Measurements from ENCODE around the gene SYCE3.

- TF ChIP-seq CTCF (conservative IDR thresholded peaks at IDR 0.05 in 1 of 2, IDR thresholded peaks at IDR 0.05 in 1 of 2; ENCODE audit: extremely low read depth in 1 of 2, insufficient read depth in 1 of 2, low read depth in 1 of 2, low read length in 2 of 2) = no peak
- TF ChIP-seq EZH2 (IDR thresholded peaks at IDR 0.05; ENCODE audit: borderline replicate concordance, low read length) = no peak
These were observed 47.3 kb upstream of the SYCE3 start for GRCh38 chr22:50610041-50610451.

Measured in mammary epithelial cell (primary cell).